ENCODE measurements around the gene CDK14.

The CDK14 gene

GRCh38 chr7:90988516-90988915, 392.4 kb downstream of the CDK14 start:
- no peak for DNase-seq (ENCODE audit: low read depth in 3 of 3, low spot score in 1 of 3)

GRCh38 chr7:90988996-90989765, 393.1 kb downstream of the CDK14 start:
- no peak for DNase-seq (ENCODE audit: low read depth in 3 of 3, low spot score in 1 of 3)

- no peak for DNase-seq (ENCODE audit: low read depth in 3 of 3, low spot score in 1 of 3)
Observed at GRCh38 chr7:90994121-90994520, 398.0 kb downstream of the CDK14 start.

- no peak for DNase-seq (ENCODE audit: low read depth in 3 of 3, low spot score in 1 of 3)
Observed at GRCh38 chr7:90994601-90995000, 398.5 kb downstream of the CDK14 start.

- no peak for DNase-seq (ENCODE audit: low read depth in 3 of 3, low spot score in 1 of 3)
Observed at GRCh38 chr7:90995996-90996395, 399.9 kb downstream of the CDK14 start.

- DNase-seq (ENCODE audit: low read depth in 3 of 3, low spot score in 1 of 3): no peak
Observed at GRCh38 chr7:90999989-91000979, 404.2 kb downstream of the CDK14 start.

- DNase-seq (ENCODE audit: low read depth in 3 of 3, low spot score in 1 of 3): no peak
Observed at GRCh38 chr7:91005024-91005423, 408.9 kb downstream of the CDK14 start.

GRCh38 chr7:91005841-91006240, 409.7 kb downstream of the CDK14 start:
- DNase-seq (ENCODE audit: low read depth in 3 of 3, low spot score in 1 of 3): no peak

- DNase-seq (ENCODE audit: low read depth in 3 of 3, low spot score in 1 of 3): no peak
Observed at GRCh38 chr7:91007371-91007770, 411.2 kb downstream of the CDK14 start.

- no peak for DNase-seq (ENCODE audit: low read depth in 3 of 3, low spot score in 1 of 3)
Observed at GRCh38 chr7:91013078-91013477, 417.0 kb downstream of the CDK14 start.

- DNase-seq (ENCODE audit: low read depth in 3 of 3, low spot score in 1 of 3): no peak
Observed at GRCh38 chr7:91019686-91020385, 423.7 kb downstream of the CDK14 start.

GRCh38 chr7:91020636-91021385, 424.7 kb downstream of the CDK14 start:
- DNase-seq (ENCODE audit: low read depth in 3 of 3, low spot score in 1 of 3): no peak

- no peak for DNase-seq (ENCODE audit: low read depth in 3 of 3, low spot score in 1 of 3)
Observed at GRCh38 chr7:91021956-91022355, 425.8 kb downstream of the CDK14 start.

- DNase-seq (ENCODE audit: low read depth in 3 of 3, low spot score in 1 of 3): no peak
Observed at GRCh38 chr7:91025906-91026390, 429.8 kb downstream of the CDK14 start.

- DNase-seq (ENCODE audit: low read depth in 3 of 3, low spot score in 1 of 3): no peak
Observed at GRCh38 chr7:91029688-91030087, 433.6 kb downstream of the CDK14 start.

- DNase-seq (ENCODE audit: low read depth in 3 of 3, low spot score in 1 of 3): no peak
Observed at GRCh38 chr7:91030680-91031380, 434.7 kb downstream of the CDK14 start.

GRCh38 chr7:91031757-91032156, 435.6 kb downstream of the CDK14 start:
- DNase-seq (ENCODE audit: low read depth in 3 of 3, low spot score in 1 of 3): no peak

- no peak for DNase-seq (ENCODE audit: low read depth in 3 of 3, low spot score in 1 of 3)
Observed at GRCh38 chr7:91033574-91033973, 437.5 kb downstream of the CDK14 start.

GRCh38 chr7:91034459-91035368, 438.6 kb downstream of the CDK14 start:
- DNase-seq (ENCODE audit: low read depth in 3 of 3, low spot score in 1 of 3): no peak

Data from stimulated activated CD4-positive, alpha-beta T cell treated with anti-CD3 and anti-CD28 coated beads, TNF-alpha, amount 100 ng/mL, for 1 hour (primary cell).